ENCODE results near the gene DMBX1. TPM values are rescaled to one million over a fixed set of nuclear protein-coding genes. Genes with fewer than 3 reads are reported as not detected.

Gene DMBX1
- polyA plus RNA-seq, 1 of the 3 experiments (the other 2 are of a cell fraction), result not detected

GRCh38 chr1:46530311-46530710, 40.7 kb downstream of the DMBX1 start:
- Histone ChIP-seq H3K4me3 (ENCODE audit: low read depth in 2 of 2, low read length in 1 of 2) (no peak overlapping the region), H3K79me2 (ENCODE audit: insufficient read depth) (no peaks in the 10 kb centered on the region), H2AFZ (ENCODE audit: low read depth) (no peak overlapping the region), H3K36me3 (replicated peaks in 1 of 2; ENCODE audit: control insufficient read depth in 1 of 2, insufficient read depth in 2 of 2, low read length in 1 of 2) (no peaks in the 10 kb centered on the region), H3K9me2 (no peaks in the 10 kb centered on the region), H4K20me1 (ENCODE audit: insufficient read depth) (no peaks in the 10 kb centered on the region), H3K9me3 (no peaks in the 10 kb centered on the region), H3F3A (replicated peaks; ENCODE audit: insufficient read depth) (no peaks in the 10 kb centered on the region), H3K27me3 (ENCODE audit: insufficient read depth) (no peaks in the 10 kb centered on the region; the same call in 1 of the 2 replicates), H3K27ac (ENCODE audit: low read depth in 2 of 2, low read length in 1 of 2) (no peak overlapping the region), H3K9ac (no peak overlapping the region), H3K4me1 (ENCODE audit: control insufficient read depth in 1 of 2, insufficient read depth in 2 of 2, low read depth in 1 of 2, low read length in 1 of 2) (no peaks in the 10 kb centered on the region; a peak in 1 of 4 replicates), H3K4me2 (no peak overlapping the region)
- DNase-seq, result no peak
- CTCF ChIA-PET, result interaction anchor here (0.9 to 17.9 kb wide), 13 partner anchors 9 to 195 kb away, joined by 3 to 496 read pairs (median 9); partner anchors contain the start of gene MKNK1
- WGBS (ENCODE audit: low lambda C conversion rate), result 46% methylated on average over 2 of the region's 3 CpGs
- POLR2A ChIA-PET, result no interaction called here
- TF ChIP-seq EZH2phosphoT487 (IDR thresholded peaks at IDR 0.05; ENCODE audit: borderline replicate concordance, low read depth) (no peak), NFIC (IDR thresholded peaks at IDR 0.05; ENCODE audit: borderline replicate concordance) (no peak), REST (IDR thresholded peaks at IDR 0.05; ENCODE audit: low read depth, low read length) (no peak), IRF3 (IDR thresholded peaks at IDR 0.05; ENCODE audit: low read depth, low read length) (no peak), FOXJ3 (CRISPR knock-in tag; IDR thresholded peaks at IDR 0.05) (no peak)
- TF ChIP-seq, protein P1, sequence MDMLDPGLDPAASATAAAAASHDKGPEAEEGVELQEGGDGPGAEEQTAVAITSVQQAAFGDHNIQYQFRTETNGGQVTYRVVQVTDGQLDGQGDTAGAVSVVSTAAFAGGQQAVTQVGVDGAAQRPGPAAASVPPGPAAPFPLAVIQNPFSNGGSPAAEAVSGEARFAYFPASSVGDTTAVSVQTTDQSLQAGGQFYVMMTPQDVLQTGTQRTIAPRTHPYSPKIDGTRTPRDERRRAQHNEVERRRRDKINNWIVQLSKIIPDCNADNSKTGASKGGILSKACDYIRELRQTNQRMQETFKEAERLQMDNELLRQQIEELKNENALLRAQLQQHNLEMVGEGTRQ (IDR thresholded peaks at IDR 0.05; ENCODE audit: borderline replicate concordance, low read depth, low read length), result no peak

- H3K27me3 ChIP-seq (ENCODE audit: insufficient read depth), result no peaks in the 10 kb centered on the region; the same call in 1 of the 2 replicates
- CTCF ChIA-PET, result interaction anchor here (0.8 to 17.9 kb wide), 14 partner anchors 8 to 194 kb away, joined by 3 to 496 read pairs (median 5); partner anchors contain the start of gene MKNK1
- POLR2A ChIA-PET, result no interaction called here
Observed at GRCh38 chr1:46530791-46531409, 41.3 kb downstream of the DMBX1 start.

More at GRCh38 chr1:46530791-46531409, 41.3 kb downstream of the DMBX1 start:
- WGBS (ENCODE audit: low lambda C conversion rate), result 50% methylated on average over 6 of the region's 6 CpGs
- Histone ChIP-seq H4K20me1 (ENCODE audit: insufficient read depth) (no peaks in the 10 kb centered on the region), H3K79me2 (ENCODE audit: insufficient read depth) (no peaks in the 10 kb centered on the region), H3K4me3 (ENCODE audit: low read depth in 2 of 2, low read length in 1 of 2) (no peak overlapping the region), H2AFZ (ENCODE audit: low read depth) (no peak overlapping the region), H3K27ac (ENCODE audit: low read depth in 2 of 2, low read length in 1 of 2) (no peak overlapping the region), H3K9me2 (no peaks in the 10 kb centered on the region), H3F3A (replicated peaks; ENCODE audit: insufficient read depth) (no peaks in the 10 kb centered on the region), H3K36me3 (replicated peaks in 1 of 2; ENCODE audit: control insufficient read depth in 1 of 2, insufficient read depth in 2 of 2, low read length in 1 of 2) (no peaks in the 10 kb centered on the region), H3K9me3 (no peaks in the 10 kb centered on the region), H3K4me1 (ENCODE audit: control insufficient read depth in 1 of 2, insufficient read depth in 2 of 2, low read depth in 1 of 2, low read length in 1 of 2) (no peaks in the 10 kb centered on the region; a peak in 1 of 4 replicates), H3K4me2 (no peak overlapping the region), H3K9ac (no peak overlapping the region)
- DNase-seq, result no peak
- no peak for TF ChIP-seq YY1 (IDR thresholded peaks at IDR 0.05; ENCODE audit: low read depth)
- 0 out of 2 replicates have a peak, but pooled peaks have one; percentile 1 for TF ChIP-seq SMC3 (IDR thresholded peaks at IDR 0.05; ENCODE audit: low read depth, low read length)
- TF ChIP-seq, protein P2, sequence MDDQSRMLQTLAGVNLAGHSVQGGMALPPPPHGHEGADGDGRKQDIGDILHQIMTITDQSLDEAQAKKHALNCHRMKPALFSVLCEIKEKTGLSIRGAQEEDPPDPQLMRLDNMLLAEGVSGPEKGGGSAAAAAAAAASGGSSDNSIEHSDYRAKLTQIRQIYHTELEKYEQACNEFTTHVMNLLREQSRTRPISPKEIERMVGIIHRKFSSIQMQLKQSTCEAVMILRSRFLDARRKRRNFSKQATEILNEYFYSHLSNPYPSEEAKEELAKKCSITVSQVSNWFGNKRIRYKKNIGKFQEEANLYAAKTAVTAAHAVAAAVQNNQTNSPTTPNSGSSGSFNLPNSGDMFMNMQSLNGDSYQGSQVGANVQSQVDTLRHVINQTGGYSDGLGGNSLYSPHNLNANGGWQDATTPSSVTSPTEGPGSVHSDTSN (IDR thresholded peaks at IDR 0.05), result no peak
- TF ChIP-seq CTCF (IDR thresholded peaks at IDR 0.05), result peak; percentile 20; the same call in 1 of the 2 replicates
- no peak for TF ChIP-seq RAD21 (IDR thresholded peaks at IDR 0.05; ENCODE audit: low read length)
- no peak for TF ChIP-seq EP300 (IDR thresholded peaks at IDR 0.05; ENCODE audit: borderline replicate concordance in 1 of 2, low read depth in 1 of 2, low read length in 1 of 2)
- no peak for TF ChIP-seq GABPA (IDR thresholded peaks at IDR 0.05; ENCODE audit: low read depth)
